ENCODE results near the gene HYI.

The HYI gene

DNA sequence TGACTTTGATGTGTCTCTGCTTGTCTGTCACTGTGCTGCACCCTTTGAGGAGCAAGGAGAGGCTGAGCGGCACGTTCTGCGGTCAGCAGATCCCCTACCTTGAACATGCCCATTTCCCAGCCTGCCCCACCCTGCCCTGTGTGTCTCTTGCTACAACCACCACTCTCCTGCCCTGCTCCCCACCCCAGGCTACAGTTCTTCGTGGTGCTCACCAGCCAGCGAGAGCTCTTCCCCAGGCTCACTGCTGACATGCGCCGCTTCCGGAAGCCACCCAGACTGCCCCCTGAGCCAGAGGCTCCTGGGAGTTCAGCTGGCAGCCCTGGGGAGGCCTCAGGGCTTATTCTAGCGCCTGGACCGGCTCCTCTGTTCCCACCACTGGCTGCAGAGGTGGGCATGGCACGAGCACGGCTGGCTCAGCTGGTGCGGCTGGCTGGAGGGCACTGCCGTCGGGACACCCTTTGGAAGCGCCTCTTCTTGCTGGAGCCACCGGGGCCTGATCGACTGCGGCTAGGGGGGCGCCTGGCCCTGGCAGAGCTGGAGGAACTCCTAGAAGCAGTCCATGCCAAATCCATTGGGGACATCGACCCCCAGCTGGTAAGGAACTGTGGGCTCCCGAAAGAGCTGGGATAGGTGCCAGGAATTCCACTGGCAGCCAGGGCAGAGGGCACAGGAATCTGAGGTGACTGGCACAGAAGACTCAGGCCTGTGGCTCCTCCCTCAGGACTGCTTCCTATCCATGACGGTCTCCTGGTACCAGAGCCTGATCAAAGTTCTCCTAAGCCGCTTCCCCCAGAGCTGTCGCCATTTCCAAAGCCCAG is 5.6 kb downstream of the HYI start:
- H3K4me3 ChIP-seq (ENCODE audit: low read depth, low read length) = no peak overlapping the region
- in situ Hi-C loops (cut with HindIII; ENCODE audit: low sequenced_read_pairs) = no loop called here
- TF ChIP-seq, protein P1, sequence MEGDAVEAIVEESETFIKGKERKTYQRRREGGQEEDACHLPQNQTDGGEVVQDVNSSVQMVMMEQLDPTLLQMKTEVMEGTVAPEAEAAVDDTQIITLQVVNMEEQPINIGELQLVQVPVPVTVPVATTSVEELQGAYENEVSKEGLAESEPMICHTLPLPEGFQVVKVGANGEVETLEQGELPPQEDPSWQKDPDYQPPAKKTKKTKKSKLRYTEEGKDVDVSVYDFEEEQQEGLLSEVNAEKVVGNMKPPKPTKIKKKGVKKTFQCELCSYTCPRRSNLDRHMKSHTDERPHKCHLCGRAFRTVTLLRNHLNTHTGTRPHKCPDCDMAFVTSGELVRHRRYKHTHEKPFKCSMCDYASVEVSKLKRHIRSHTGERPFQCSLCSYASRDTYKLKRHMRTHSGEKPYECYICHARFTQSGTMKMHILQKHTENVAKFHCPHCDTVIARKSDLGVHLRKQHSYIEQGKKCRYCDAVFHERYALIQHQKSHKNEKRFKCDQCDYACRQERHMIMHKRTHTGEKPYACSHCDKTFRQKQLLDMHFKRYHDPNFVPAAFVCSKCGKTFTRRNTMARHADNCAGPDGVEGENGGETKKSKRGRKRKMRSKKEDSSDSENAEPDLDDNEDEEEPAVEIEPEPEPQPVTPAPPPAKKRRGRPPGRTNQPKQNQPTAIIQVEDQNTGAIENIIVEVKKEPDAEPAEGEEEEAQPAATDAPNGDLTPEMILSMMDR (IDR thresholded peaks at IDR 0.05; ENCODE audit: low read depth, low read length) = no peak

DNA sequence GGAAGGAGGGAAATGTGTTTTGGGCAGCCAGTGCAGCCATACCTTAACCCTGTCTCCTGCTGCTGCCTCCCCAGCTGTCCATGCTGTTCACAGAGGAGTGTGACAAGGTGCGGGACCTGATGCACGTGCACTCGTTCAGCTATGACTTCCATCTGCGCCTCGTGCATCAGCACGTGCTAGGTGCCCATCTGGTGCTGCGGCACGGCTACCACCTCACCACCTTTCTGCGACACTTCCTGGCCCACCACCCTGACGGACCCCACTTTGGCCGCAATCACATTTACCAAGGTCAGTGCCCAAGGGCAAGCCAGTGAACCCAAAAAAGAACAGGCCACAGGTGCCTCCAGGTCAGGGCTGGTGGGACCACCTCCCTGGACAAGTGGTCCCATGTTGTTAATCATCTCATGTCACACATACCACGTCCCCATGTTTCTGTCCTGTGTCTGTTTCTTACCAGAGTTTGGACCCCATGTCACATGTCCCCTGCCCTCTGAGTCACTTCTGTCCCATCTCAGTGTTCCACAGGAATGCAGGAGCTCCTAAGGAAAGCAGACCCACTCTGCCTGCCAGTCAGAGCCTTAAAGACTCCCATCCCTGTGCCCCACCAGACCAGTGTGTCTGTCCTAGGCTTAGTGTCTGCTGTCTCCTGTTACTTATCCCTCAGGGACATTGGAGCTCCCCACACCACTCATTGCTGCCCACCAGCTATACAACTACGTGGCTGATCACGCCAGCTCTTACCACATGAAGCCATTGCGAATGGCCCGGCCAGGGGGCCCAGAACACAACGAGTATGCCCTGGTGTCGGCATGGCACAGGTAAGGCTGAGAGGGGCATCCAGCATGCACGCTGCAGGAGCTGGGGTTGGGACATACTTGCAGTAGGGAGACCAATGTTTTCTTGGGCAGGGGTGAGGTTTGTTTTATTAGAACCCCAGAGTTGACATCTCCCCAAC is 6.6 kb downstream of the HYI start:
- in situ Hi-C loops (cut with HindIII; ENCODE audit: low sequenced_read_pairs) = no loop called here
- TF ChIP-seq, protein P1 (IDR thresholded peaks at IDR 0.05; ENCODE audit: low read depth, low read length) = no peak
- no peak for DNase-seq (ENCODE audit: low read depth, low spot score)

More for the DNA sequence above, 5.6 kb downstream of the HYI start:
- no peak for DNase-seq (ENCODE audit: low read depth, low spot score)

DNA sequence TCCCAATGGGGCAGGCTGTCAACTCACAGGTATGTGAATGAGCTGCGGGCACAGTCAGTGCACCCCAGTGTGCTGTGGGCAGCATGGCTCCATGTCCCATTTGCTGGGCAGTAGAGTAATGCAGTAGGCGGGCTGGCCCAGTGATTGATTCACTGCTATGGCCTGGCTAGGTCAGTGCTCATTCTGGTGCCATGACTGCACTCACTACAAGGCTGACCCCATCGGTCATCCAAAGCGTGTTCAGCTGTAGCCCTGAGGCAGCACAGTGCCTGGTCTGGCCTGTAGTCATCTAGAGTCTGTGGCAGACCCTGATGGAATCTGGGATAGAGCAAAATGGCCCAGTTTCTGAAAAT is 7.4 kb downstream of the HYI start:
- DNase-seq (ENCODE audit: low read depth, low spot score) = no peak
- TF ChIP-seq, protein P1 (IDR thresholded peaks at IDR 0.05; ENCODE audit: low read depth, low read length) = no peak
- in situ Hi-C loops (cut with HindIII; ENCODE audit: low sequenced_read_pairs) = no loop called here
- H3K4me3 ChIP-seq (ENCODE audit: low read depth, low read length) = no peak overlapping the region

More for the DNA sequence above, 6.6 kb downstream of the HYI start:
- H3K4me3 ChIP-seq (ENCODE audit: low read depth, low read length) = no peak overlapping the region

DNA sequence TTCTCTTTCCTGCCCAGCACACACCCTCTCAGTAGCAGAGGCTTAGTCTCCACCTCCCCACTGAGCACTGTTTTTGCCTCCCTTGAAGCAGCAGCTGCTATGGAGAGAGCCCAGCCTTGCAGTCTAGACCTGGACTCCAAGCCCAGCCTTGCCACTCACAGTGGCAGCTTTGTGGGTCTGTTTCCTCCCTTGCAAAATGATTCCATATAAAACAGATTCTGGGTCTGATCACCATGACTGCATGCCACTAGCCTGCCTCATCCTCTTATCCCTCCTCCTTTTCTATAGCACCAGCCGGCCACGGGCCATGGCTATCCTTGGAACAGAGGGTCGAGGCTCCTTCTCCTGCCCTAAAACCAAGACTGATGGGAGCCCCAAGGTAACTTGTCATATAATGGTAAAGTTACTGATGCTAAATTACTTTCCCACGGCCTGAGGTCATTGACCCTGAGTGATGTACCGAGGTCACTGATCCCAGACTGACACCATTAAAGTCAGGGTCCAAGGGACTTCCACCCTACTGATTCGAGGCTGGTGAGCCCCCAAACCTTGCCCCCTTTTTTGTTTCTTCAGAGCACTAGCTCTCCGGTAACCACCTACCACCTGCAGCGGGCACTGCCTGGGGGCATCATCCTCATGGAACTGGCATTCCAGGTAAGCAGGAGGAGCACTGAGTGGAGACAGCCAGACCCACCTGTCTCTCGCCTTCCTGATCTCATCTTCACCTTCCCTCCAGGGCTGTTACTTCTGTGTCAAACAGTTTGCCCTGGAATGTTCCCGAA is 7.9 kb downstream of the HYI start:
- in situ Hi-C loops (cut with HindIII; ENCODE audit: low sequenced_read_pairs) = no loop called here
- no peak for DNase-seq (ENCODE audit: low read depth, low spot score)
- TF ChIP-seq, protein P1 (IDR thresholded peaks at IDR 0.05; ENCODE audit: low read depth, low read length) = no peak
- H3K4me3 ChIP-seq (ENCODE audit: low read depth, low read length) = no peak overlapping the region

DNA sequence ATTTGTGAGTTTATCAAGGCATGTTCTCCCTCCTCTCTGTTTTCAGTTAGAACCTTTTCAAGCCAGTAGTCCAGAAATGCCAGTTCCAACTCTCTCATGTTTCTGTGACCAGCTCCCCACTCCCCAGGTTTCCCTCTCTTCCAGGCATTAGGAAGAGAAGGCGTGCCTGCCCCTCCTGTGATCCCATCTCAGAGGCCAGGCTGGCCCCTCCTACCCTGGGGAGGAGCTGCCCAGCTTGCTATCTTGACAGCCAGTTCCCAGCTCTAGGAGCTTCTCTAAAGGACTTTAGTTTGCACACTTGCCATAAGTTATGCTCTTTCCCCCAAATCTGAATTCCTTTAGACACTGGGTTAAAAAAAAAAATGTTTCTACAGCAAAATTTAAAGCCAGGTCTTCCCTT is 8.9 kb downstream of the HYI start:
- DNase-seq (ENCODE audit: low read depth, low spot score) = no peak

More for the DNA sequence above, 8.9 kb downstream of the HYI start:
- no peak overlapping the region for H3K4me3 ChIP-seq (ENCODE audit: low read depth, low read length)
- in situ Hi-C loops (cut with HindIII; ENCODE audit: low sequenced_read_pairs) = no loop called here
- TF ChIP-seq, protein P1 (IDR thresholded peaks at IDR 0.05; ENCODE audit: low read depth, low read length) = no peak
